GM23338 (cell line): ENCODE data around the gene CDK5RAP2. TPM values are rescaled to one million over a fixed set of nuclear protein-coding genes. Genes with fewer than 3 reads are reported as not detected.

Experiments used
- ATAC-seq: fragments of 200-7000 bp; cut with Tn5 transposase; 3 replicates; pipeline ENCODE4 v1.9.1; 2020
- DNase-seq: peaks from one replicate; pipeline ENCODE4 v3.0.0-alpha.2; 2015; ENCODE audit warnings: low spot score
- H2AFZ ChIP-seq: fragments of 200-600 bp; sonication (generic); 2 replicates; pipeline ENCODE4 v1.8.0; 2016; ENCODE audit warnings: antibody characterized with exemption, mild to moderate bottlenecking, moderate library complexity
- H3F3A ChIP-seq: fragments of 200-600 bp; sonication (generic); replicated peaks from 2 replicates; pipeline ENCODE4 v1.8.0; 2017; ENCODE audit warnings: antibody characterized with exemption, mixed run types, low read depth
- H3K27ac ChIP-seq: fragments of 200-600 bp; sonication (generic); 2 replicates; pipeline ENCODE4 v1.6.1; 2016; ENCODE audit warnings: low read depth
- H3K27me3 ChIP-seq: fragments of 200-600 bp; sonication (generic); 2 replicates; pipeline ENCODE4 v1.8.0; 2016; ENCODE audit warnings: mild to moderate bottlenecking, mixed run types, moderate library complexity; ENCODE audit not compliant: insufficient read depth
- H3K36me3 ChIP-seq: fragments of 200-600 bp; sonication (generic); 2 replicates; pipeline ENCODE4 v1.8.0; 2016; ENCODE audit warnings: mild to moderate bottlenecking; ENCODE audit not compliant: insufficient read depth
- H3K4me1 ChIP-seq: fragments of 200-600 bp; sonication (generic); 2 replicates; pipeline ENCODE4 v1.8.0; 2016; ENCODE audit warnings: mild to moderate bottlenecking, moderate library complexity; ENCODE audit not compliant: insufficient read depth
- H3K4me2 ChIP-seq: fragments of 200-600 bp; sonication (generic); 2 replicates; pipeline ENCODE4 v1.7.1; 2017; ENCODE audit warnings: mixed run types
- H3K4me3 ChIP-seq: fragments of 200-600 bp; sonication (generic); 2 replicates; pipeline ENCODE4 v1.6.1; 2016; ENCODE audit warnings: mixed run types
- H3K79me2 ChIP-seq: fragments of 200-600 bp; sonication (generic); replicated peaks from 2 replicates; pipeline ENCODE4 v1.8.0; 2017; ENCODE audit warnings: mild to moderate bottlenecking; ENCODE audit not compliant: insufficient read depth
- H3K9me2 ChIP-seq: fragments of 200-600 bp; sonication (generic); 2 replicates; pipeline ENCODE4 v1.8.0; 2017; ENCODE audit not compliant: insufficient read depth
- H4K20me1 ChIP-seq: fragments of 200-600 bp; sonication (generic); replicated peaks from 2 replicates; pipeline ENCODE4 v1.8.0; 2017; ENCODE audit warnings: mild to moderate bottlenecking; ENCODE audit not compliant: insufficient read depth
- H3K27ac Mint-ChIP-seq: 2 replicates; pipeline ENCODE4 v1.8.0; 2020; ENCODE audit warnings: inconsistent platforms, mild to moderate bottlenecking, moderate library complexity, mixed read lengths
- H3K27me3 Mint-ChIP-seq: 3 replicates; pipeline ENCODE4 v1.8.0; 2022; ENCODE audit warnings: low read depth, mild to moderate bottlenecking, moderate library complexity, mixed read lengths, inconsistent platforms; ENCODE audit not compliant: insufficient read depth, poor library complexity
- H3K36me3 Mint-ChIP-seq: 3 replicates; pipeline ENCODE4 v1.8.0; 2021; ENCODE audit warnings: low read depth, mild to moderate bottlenecking, inconsistent platforms, moderate library complexity, mixed read lengths
- H3K4me1 Mint-ChIP-seq: 3 replicates; pipeline ENCODE4 v1.8.0; 2020; ENCODE audit warnings: mild to moderate bottlenecking, inconsistent platforms, mixed read lengths
- H3K4me3 Mint-ChIP-seq: 3 replicates; pipeline ENCODE4 v1.8.0; 2021; ENCODE audit warnings: moderate library complexity, mild to moderate bottlenecking, inconsistent platforms, mixed read lengths
- H3K9me3 Mint-ChIP-seq: 3 replicates; pipeline ENCODE4 v1.8.0; 2020; ENCODE audit warnings: moderate library complexity, mild to moderate bottlenecking, inconsistent platforms, mixed read lengths
- CREB1 ChIP-seq: fragments of 250-450 bp; sonication (Bioruptor Pico); IDR thresholded peaks from 2 replicates; pipeline ENCODE4 v1.5.0; 2020; ENCODE audit warnings: low read depth, mild to moderate bottlenecking, moderate library complexity
- CTCF ChIP-seq, 2 experiments: fragments of 200-600 bp in 1 of 2; sonication (generic) in 1 of 2; conservative IDR thresholded peaks; 2 replicates each; pipeline versions ENCODE4 v1.5.1 to v1.6.1; 2016 to 2017; ENCODE audit warnings: antibody characterized with exemption in 2 of 2, low read depth in 2 of 2, mild to moderate bottlenecking in 2 of 2, moderate library complexity in 1 of 2
- ETS1 ChIP-seq: IDR thresholded peaks from 2 replicates; pipeline ENCODE4 v1.6.1; 2016; ENCODE audit warnings: antibody characterized with exemption
- EZH2 ChIP-seq: fragments of 200-600 bp; sonication (generic); IDR thresholded peaks from one replicate; pipeline ENCODE4 v1.8.0; 2017; ENCODE audit warnings: antibody characterized with exemption, mild to moderate bottlenecking, low read depth; ENCODE audit not compliant: unreplicated experiment
- JUNB ChIP-seq: IDR thresholded peaks from one replicate; pipeline ENCODE4 v1.6.1; 2016; ENCODE audit warnings: antibody characterized with exemption; ENCODE audit not compliant: unreplicated experiment
- NANOG ChIP-seq: IDR thresholded peaks from 2 replicates; pipeline ENCODE4 v1.6.1; 2016; ENCODE audit warnings: antibody characterized with exemption, borderline replicate concordance
- POLR2AphosphoS5 ChIP-seq: IDR thresholded peaks from 2 replicates; pipeline ENCODE4 v1.6.1; 2016; ENCODE audit warnings: antibody characterized with exemption, low read depth
- REST ChIP-seq: IDR thresholded peaks from one replicate; pipeline ENCODE4 v1.6.1; 2018; ENCODE audit warnings: antibody characterized with exemption; ENCODE audit not compliant: unreplicated experiment
- STAT1 ChIP-seq: IDR thresholded peaks from one replicate; pipeline ENCODE4 v1.6.1; 2016; ENCODE audit warnings: antibody characterized with exemption; ENCODE audit not compliant: unreplicated experiment
- ZNF114 ChIP-seq: fragments of 250-450 bp; sonication (Bioruptor Pico); IDR thresholded peaks from 2 replicates; pipeline ENCODE4 v1.5.0; 2020; ENCODE audit warnings: mild to moderate bottlenecking, moderate library complexity
- ZNF331 ChIP-seq: fragments of 250-450 bp; sonication (Bioruptor Pico); IDR thresholded peaks from 2 replicates; pipeline ENCODE4 v1.5.0; 2020; ENCODE audit warnings: low read depth, mild to moderate bottlenecking, moderate library complexity
- polyA plus RNA-seq: library from polyadenylated mRNA; unstranded; fragments of >200 nt; fragmentation: Nextera tagmentation; extraction: Ambion mirVana; gene quantifications from 2 replicates; pipeline ENCODE4 v1.2.1, GENCODE V29; 2016
- total RNA-seq: library from RNA; depleted of rRNA; stranded (reverse); fragments of >200 nt; shearing (Covaris generic); gene quantifications from 2 replicates; pipeline ENCODE4 v1.2.3, GENCODE V29; 2014

Gene CDK5RAP2
- total and polyA plus RNA-seq, 2 experiments from 2014 or later = 50.7 to 65.7 TPM

GRCh38 chr9:120397453-120397852 is 182.5 kb downstream of the CDK5RAP2 start:
- Histone ChIP-seq H3F3A (no peaks in the 10 kb centered on the region), H2AFZ (no peak overlapping the region), H3K4me3 (no peak overlapping the region), H3K27ac (no peak overlapping the region), H4K20me1 (no peaks in the 10 kb centered on the region; the same call in 1 of the 2 replicates), H3K36me3 (peaks cover 36% of the 10 kb centered on the region), H3K9me2 (no peaks in the 10 kb centered on the region), H3K4me2 (no peak overlapping the region), H3K27me3 (no peaks in the 10 kb centered on the region), H3K4me1 (no peaks in the 10 kb centered on the region), H3K79me2 (no peaks in the 10 kb centered on the region)
- Mint-ChIP-seq H3K27ac (no peak overlapping the region), H3K36me3 (peaks cover 64% of the 10 kb centered on the region), H3K4me3 (no peak overlapping the region), H3K4me1 (no peaks in the 10 kb centered on the region; the same call in 2 of the 3 replicates), H3K27me3 (peaks cover 13% of the 10 kb centered on the region), H3K9me3 (no peaks in the 10 kb centered on the region)
- TF ChIP-seq STAT1 (no peak), NANOG (no peak), ETS1 (no peak), JUNB (no peak), ZNF331 (CRISPR knock-in tag) (no peak)
- ATAC-seq (no peak), DNase-seq (no peak)

GRCh38 chr9:120396931-120397330 is 183.0 kb downstream of the CDK5RAP2 start:
- peaks cover 65% of the 10 kb centered on the region for H3K36me3 Mint-ChIP-seq
- Histone ChIP-seq H3F3A (no peaks in the 10 kb centered on the region), H4K20me1 (no peaks in the 10 kb centered on the region; the same call in 1 of the 2 replicates), H3K79me2 (no peaks in the 10 kb centered on the region), H3K27ac (no peak overlapping the region), H3K9me2 (no peaks in the 10 kb centered on the region), H3K27me3 (no peaks in the 10 kb centered on the region), H2AFZ (no peak overlapping the region), H3K36me3 (peaks cover 35% of the 10 kb centered on the region; the same call in 1 of the 2 replicates), H3K4me3 (no peak overlapping the region), H3K4me2 (no peak overlapping the region), H3K4me1 (no peaks in the 10 kb centered on the region)
- no peak overlapping the region for H3K4me3 Mint-ChIP-seq
- H3K9me3 Mint-ChIP-seq = no peaks in the 10 kb centered on the region
- peaks cover 12% of the 10 kb centered on the region for H3K27me3 Mint-ChIP-seq
- no peaks in the 10 kb centered on the region; the same call in 2 of the 3 replicates for H3K4me1 Mint-ChIP-seq
- no peak for TF ChIP-seq NANOG
- no peak for TF ChIP-seq CTCF (conservative IDR thresholded peaks at IDR 0.05; ENCODE audit: low read depth in 2 of 2)
- no peak for TF ChIP-seq POLR2AphosphoS5
- no peak for TF ChIP-seq CREB1
- no peak for TF ChIP-seq JUNB
- TF ChIP-seq STAT1 = no peak
- no peak for TF ChIP-seq REST
- no peak for TF ChIP-seq ZNF114 (CRISPR knock-in tag)
- TF ChIP-seq ZNF331 (CRISPR knock-in tag) = no peak
- TF ChIP-seq ETS1 = no peak
- TF ChIP-seq EZH2 = no peak
- no peak overlapping the region for H3K27ac Mint-ChIP-seq
- DNase-seq = no peak
- no peak for ATAC-seq
